Measurements from ENCODE around the gene CHRNA10. TPM values are rescaled to one million over a fixed set of nuclear protein-coding genes. Genes with fewer than 3 reads are reported as not detected.

Gene CHRNA10
- total RNA-seq, 1 experiment from 2014 or later = 0.05 TPM

Small RNAs within 50 kb of the gene (small RNA-seq; reads per million reads assigned to genes)
- gene RF00019 = 0 reads per million in 2 experiments
- 0 reads per million in 2 experiments for gene RNU6-1143P

Other genes with a start within 250 kb of the CHRNA10 start
- not detected in 2 replicates for gene ART5, start 29.4 kb downstream of the CHRNA10 start, total RNA-seq (2014; rRNA removed; shearing (Covaris generic))
- not detected in 2 replicates for gene ART1, start 26.3 kb downstream of the CHRNA10 start, total RNA-seq (2014; rRNA removed; shearing (Covaris generic))
- 102 and 107 TPM in 2 replicates for gene NUP98, start 126.2 kb upstream of the CHRNA10 start, total RNA-seq (2014; rRNA removed; shearing (Covaris generic))
- gene PGAP2, start 137.2 kb upstream of the CHRNA10 start, total RNA-seq (2014; rRNA removed; shearing (Covaris generic)) = 11.8 and 14.9 TPM in 2 replicates
- 12.0 and 15.7 TPM in 2 replicates for gene RHOG, start 169.6 kb upstream of the CHRNA10 start, total RNA-seq (2014; rRNA removed; shearing (Covaris generic))
- gene STIM1, start 184.3 kb upstream of the CHRNA10 start, total RNA-seq (2014; rRNA removed; shearing (Covaris generic)) = 24.2 and 25.7 TPM in 2 replicates

Data from SK-MEL-5 (cell line).